NCI-H187 (cell line): Measurements from ENCODE around the gene TRMT10C.
"Not testable (repeated sequence)": the region's sequence is repeated elsewhere in the genome, so short reads cannot be mapped to it uniquely, and the experiment has no call there.

ENCODE experiments used
- DNase-seq, 2 experiments: peaks; one replicate each; lab custom pipeline; 2025; lab: John Stamatoyannopoulos, UW

The TRMT10C gene

GRCh38 chr3:101561630-101562328 is at the start of gene TRMT10C:
TSS of gene TRMT10C (plus strand) at chr3:101561868. CDS start at chr3:101564782, 2,914 bp downstream.
- DNase-seq = peak; percentile 68 to 81

GRCh38 chr3:101512396-101512645 is 49.3 kb upstream of the TRMT10C start:
- no peak for DNase-seq

GRCh38 chr3:101512646-101513418 is 48.8 kb upstream of the TRMT10C start, which contains the start of gene SENP7:
TSS of gene SENP7 (minus strand) at chr3:101513212. CDS start at chr3:101513130, 82 bp downstream.
- peak; percentile 60 to 72 for DNase-seq

DNA sequence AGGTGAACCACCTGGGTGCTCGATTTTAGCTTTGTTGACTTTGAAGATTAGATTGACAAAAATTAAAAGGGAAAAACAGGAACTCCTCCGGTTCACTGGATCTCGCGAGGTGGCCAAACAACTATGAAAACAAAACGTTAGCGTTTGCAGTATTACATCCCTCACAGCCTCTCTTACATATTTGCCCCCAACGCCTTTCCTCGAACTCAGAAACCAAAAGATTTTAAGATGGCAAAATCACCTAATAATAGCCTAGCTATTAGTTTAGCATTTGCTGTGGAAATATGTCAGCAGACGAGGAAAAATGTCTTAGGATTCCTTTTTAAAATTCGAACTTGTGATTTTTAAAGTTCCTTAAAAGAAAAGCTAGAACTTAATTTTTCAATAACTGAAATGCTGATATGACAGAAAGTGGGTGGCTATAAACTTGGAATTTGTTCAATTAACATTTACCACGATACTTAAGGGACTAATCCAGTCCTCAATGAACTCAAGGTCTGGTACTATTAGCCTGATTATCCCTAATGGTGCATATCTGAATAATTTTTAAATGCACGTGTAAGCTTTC is 48.2 kb upstream of the TRMT10C start:
- no peak for DNase-seq

GRCh38 chr3:101518421-101518871 is 43.2 kb upstream of the TRMT10C start:
- DNase-seq = no peak

GRCh38 chr3:101519685-101520365 is 41.8 kb upstream of the TRMT10C start:
- no peak for DNase-seq

GRCh38 chr3:101521211-101521701 is 40.4 kb upstream of the TRMT10C start:
- DNase-seq = no peak

GRCh38 chr3:101527441-101527840 is 34.2 kb upstream of the TRMT10C start:
- no peak for DNase-seq

DNA sequence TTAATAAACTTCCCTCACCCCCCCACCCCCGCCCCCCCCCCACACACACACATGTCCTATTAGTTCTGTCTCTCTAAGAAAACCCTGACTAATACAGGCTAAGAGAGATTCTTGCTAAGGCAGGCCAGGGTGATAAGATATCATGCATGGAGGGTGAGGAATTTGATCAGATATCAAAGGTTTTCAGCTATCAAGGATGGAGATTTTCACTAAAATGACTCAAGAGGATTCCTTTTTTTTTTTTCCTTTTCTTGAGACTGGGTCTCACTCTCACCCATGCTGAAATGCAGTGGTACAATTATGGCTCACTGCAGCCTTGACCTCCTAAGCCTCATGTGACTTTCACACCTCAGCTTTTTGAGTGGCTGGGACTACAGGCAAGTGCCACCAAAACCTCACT is 33.8 kb upstream of the TRMT10C start:
- DNase-seq = no peak

DNA sequence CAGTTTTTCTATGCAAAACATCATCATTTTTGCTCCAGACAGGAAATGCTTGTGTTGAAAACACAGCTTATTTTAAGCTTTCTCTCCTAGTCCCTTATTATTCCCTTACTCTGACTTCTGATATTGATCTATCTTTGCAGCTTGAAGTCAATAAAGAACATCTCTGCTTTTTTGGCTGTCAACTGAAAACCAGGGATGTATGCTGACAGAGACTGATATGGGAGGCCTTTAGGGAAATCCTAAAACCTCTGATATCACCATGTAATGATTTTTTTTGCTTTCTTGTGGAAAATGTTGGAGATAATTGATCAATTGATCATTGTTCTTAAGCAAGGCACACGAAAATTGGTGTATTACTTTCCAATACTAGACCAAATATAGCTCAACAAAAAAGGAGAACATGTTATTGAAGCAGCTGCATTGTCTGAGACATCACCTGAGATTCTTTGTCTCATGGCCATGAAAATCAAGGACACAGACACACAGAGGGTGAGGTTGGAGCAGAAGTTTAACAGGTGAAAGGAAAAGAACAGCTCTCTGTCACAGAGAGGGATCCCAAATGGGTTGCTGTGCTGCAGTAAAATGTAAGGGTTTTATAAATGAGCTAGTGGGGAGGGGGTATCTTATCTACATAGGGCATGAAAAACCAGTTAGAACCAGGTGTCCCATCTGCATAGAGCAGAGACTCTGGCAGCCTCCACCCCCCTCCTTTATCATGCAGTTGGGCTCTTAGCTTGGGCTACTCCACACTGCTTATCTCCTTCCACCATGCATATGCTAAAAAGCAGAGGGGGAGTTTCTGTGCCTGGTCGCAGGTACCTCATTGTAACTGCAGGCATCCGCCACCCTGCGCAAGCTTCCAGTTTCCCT is 31.6 kb upstream of the TRMT10C start:
- no peak for DNase-seq

- no peak for DNase-seq
These were observed 31.0 kb upstream of the TRMT10C start for GRCh38 chr3:101530686-101531047.

- DNase-seq = no peak
These were observed 30.1 kb upstream of the TRMT10C start for GRCh38 chr3:101531473-101532086.

DNA sequence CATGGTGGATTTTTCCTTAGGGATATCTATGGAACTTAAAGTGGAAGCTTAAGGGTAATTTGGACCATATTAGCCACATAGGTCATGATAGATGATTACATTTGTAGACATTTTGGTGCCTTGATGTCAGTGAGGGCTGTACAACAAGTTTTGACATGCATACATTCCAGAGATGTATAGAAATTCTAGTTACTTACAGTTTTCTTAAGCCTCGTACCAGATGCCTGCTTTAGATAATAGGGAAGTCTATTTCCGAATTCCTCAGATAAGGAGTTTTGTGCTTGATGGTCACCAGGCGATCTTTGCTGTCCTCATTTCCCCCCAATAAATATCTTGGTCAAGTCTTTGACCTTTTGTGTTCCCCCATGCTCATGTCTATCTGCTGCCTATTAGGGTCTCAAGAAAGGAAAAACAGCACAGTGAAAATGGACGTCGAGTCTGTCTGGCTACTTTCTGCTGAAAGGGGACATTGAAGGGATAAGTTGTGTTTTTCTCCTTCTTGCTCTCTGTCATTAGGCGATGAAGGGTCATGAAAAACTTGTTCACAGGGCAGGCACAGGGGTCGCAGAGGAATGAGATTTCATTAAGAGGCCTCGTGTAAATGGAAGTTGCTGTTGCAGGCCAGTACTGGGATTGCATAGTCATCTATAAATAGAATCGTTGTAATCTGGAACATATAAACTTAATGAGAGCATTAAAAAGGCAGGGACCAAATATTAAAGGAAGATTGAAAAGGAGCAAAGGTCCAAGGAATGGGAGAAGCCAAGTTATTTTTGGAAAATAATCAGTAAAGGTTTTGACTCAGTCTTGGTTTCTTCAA is 28.7 kb upstream of the TRMT10C start:
- DNase-seq = no peak

- no peak for DNase-seq
These were observed 28.1 kb upstream of the TRMT10C start for GRCh38 chr3:101533603-101533968.

DNA sequence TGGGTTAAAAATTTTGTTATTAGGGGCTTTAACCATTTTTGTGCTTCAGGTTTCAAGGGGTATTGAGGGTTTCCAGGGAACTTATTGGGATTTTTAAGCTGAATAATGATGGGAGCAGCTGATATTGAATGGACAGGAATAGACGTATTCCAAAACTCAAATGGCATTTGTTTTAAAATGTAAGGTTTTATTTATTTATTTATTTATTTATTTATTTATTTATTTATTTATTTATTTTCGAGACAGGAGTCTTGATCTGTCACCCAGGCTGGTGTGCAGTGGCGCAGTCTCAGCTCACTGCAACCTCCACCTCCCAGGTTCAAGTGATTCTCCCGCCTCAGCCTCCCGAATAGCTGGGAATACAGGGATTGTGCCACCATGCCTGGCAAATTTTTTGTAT is 26.4 kb upstream of the TRMT10C start:
- DNase-seq = no peak

- no peak for DNase-seq
These were observed 25.4 kb upstream of the TRMT10C start for GRCh38 chr3:101536266-101536665.

DNA sequence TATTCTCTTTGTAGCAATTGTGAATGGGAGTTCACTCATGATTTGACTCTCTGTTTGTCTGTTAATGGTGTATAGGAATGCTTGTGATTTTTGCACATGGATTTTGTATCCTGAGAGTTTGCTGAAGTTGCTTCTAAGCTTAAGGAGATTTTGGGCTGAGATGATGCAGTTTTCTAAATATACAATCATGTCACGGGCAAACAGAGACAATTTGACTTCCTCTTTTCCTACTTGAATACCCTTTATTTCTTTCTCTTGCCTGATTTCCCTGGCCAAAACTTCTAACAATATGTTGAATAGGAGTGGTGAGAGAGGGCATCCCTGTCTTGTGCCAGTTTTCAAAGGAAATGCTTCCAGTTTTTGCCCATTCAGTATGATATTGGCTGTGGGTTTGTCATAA is 24.7 kb upstream of the TRMT10C start:
- not testable (repeated sequence) for DNase-seq

- DNase-seq = no peak
These were observed 18.7 kb upstream of the TRMT10C start for GRCh38 chr3:101542957-101543356.

DNA sequence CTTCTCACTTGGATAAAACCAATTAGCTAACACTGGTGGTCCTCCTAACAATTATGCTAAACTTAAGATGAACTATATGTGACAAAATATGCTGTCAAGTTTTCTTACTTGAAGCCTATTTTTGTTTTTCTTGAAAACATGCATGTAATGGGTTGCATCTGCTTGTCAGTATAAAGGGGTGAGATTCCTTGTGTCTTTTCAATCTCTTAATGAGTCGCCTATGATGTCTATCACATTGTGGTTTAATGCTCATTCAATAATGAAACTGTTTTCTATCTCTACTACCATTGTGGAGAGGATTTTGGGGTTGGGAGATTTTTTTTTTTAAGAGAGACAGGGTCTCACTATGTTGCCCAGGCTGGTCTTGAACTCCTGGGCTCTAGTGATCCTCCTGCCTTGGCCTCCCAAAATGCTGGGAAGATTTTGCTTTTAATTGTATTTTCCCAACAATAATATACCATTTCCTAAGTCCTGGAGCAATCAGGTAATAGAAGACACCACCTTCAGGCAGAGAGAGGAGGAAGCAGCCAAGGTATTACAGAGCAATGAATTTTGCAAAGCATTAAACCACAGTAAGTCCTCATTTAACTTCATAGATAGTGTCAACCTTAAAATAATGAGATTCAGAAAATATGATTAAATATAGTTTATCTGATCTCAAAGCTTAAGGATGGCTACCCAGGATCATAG is 17.4 kb upstream of the TRMT10C start:
- DNase-seq = no peak
